ENCODE data around the gene PRUNE2. TPM values are rescaled to one million over a fixed set of nuclear protein-coding genes. Genes with fewer than 3 reads are reported as not detected.
"Not testable (repeated sequence)": the region's sequence is repeated elsewhere in the genome, so short reads cannot be mapped to it uniquely, and the experiment has no call there.

The PRUNE2 gene
- total and polyA plus RNA-seq, 8 donors: 1.4 to 19.1 (median 4.6) TPM

DNA sequence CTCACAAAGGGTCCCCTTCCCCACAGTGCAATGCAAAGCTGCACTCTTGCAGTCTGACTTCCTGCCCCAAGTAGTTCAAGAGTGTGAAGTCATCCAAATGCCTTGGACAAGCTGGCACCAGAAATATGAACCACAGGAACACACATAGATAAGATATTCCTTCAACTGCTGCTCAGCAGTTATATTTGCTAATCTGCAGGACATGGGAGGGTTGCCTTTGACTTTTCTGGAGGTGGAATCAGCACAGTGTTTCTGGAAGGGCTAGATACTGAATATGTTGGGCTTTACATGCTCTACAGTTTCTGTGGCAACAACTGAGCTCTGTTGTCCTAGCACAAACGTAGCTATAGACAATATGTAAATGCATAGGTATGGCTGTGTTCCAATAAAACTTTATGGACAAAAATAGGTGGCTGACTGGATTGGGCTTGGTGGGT, 238.4 kb downstream of the PRUNE2 start:
- intact Hi-C loops (cut with DNase I): loop anchor here in 1 of 3 donors (10.0 kb wide), 1 partner anchor 223 kb away; no protein-coding TSS in a partner anchor
- peak in 1 of 4 donors; percentile 22 for ATAC-seq
- no peaks in the 10 kb centered on the region for H3K27me3 ChIP-seq
- H3K36me3 ChIP-seq: no peaks in the 10 kb centered on the region
- H3K27ac ChIP-seq: no peak overlapping the region
- H3K4me3 ChIP-seq: no peak overlapping the region
- WGBS, 2 donors: 34 to 46% methylated on average over 1 of the region's 1 CpG
- H3K9me3 ChIP-seq: no peaks in the 10 kb centered on the region
- H3K4me1 ChIP-seq: no peaks in the 10 kb centered on the region
- no peak for DNase-seq
- no peak for FAIRE-seq
- TF ChIP-seq, protein P1, sequence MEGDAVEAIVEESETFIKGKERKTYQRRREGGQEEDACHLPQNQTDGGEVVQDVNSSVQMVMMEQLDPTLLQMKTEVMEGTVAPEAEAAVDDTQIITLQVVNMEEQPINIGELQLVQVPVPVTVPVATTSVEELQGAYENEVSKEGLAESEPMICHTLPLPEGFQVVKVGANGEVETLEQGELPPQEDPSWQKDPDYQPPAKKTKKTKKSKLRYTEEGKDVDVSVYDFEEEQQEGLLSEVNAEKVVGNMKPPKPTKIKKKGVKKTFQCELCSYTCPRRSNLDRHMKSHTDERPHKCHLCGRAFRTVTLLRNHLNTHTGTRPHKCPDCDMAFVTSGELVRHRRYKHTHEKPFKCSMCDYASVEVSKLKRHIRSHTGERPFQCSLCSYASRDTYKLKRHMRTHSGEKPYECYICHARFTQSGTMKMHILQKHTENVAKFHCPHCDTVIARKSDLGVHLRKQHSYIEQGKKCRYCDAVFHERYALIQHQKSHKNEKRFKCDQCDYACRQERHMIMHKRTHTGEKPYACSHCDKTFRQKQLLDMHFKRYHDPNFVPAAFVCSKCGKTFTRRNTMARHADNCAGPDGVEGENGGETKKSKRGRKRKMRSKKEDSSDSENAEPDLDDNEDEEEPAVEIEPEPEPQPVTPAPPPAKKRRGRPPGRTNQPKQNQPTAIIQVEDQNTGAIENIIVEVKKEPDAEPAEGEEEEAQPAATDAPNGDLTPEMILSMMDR (IDR thresholded peaks at IDR 0.05): no peak

DNA sequence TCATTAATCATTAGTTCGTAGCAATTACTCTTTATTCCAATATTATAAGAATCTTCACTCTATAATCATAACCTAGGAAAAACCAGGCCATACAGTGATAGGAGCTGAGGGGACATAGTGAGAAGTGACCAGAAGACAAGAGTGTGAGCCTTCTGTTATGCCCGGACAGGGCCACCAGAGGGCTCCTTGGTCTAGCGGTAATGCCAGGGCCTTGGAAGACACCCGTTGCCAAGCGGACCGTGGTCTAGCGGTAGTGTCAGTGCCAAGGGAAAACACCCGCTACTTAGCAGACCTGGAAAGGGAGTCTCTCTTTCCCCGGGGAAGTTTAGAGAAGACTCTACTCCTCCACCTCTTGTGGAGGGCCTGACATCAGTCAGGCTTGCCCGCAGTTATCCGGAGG, 239.9 kb downstream of the PRUNE2 start:
- H3K36me3 ChIP-seq, H3K9me3 ChIP-seq, FAIRE-seq, H3K4me3 ChIP-seq, H3K27ac ChIP-seq, ATAC-seq, H3K27me3 ChIP-seq, H3K4me1 ChIP-seq: not testable (repeated sequence)
- WGBS, 2 donors: 69 to 71% methylated on average over 11 of the region's 11 CpGs
- TF ChIP-seq, protein P1 (IDR thresholded peaks at IDR 0.05): peak in 2 of 4 donors; percentile 14 to 23
- peak in 3 of 6 donors; percentile 32 to 49 (median 47) for DNase-seq
- intact Hi-C loops (cut with DNase I): loop anchor here in 1 of 3 donors (10.0 kb wide), 1 partner anchor 221 kb away; no protein-coding TSS in a partner anchor

DNA sequence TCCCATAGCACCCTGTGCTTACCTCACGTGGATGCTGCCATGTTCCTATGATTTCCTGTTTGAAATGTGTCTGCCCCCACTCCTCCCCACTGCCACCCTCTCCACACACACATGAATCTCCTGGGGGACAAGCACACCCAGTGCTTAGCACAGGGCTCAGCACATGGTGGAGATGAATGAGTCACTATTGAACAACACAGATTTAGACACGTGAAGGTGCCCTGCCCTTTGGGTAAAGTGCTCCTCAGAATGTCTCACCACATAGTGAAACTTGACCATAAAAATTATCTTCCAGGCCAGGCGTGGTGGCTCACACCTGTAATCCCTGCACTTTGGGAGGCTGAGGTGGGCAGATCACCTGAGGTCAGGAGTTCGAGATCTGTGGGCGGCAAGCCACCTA, 240.5 kb downstream of the PRUNE2 start:
- FAIRE-seq (no peak), ATAC-seq (no peak), DNase-seq (no peak)
- Histone ChIP-seq H3K27me3 (no peaks in the 10 kb centered on the region), H3K36me3 (no peaks in the 10 kb centered on the region), H3K4me3 (no peak overlapping the region), H3K9me3 (no peaks in the 10 kb centered on the region), H3K4me1 (no peaks in the 10 kb centered on the region), H3K27ac (no peak overlapping the region)
- 69 to 79% methylated on average over 5 of the region's 5 CpGs for WGBS, 2 donors
- intact Hi-C loops (cut with DNase I): loop anchor here in 1 of 3 donors (10.0 kb wide), 1 partner anchor 221 kb away; no protein-coding TSS in a partner anchor
- TF ChIP-seq, protein P1 (IDR thresholded peaks at IDR 0.05): no peak

DNA sequence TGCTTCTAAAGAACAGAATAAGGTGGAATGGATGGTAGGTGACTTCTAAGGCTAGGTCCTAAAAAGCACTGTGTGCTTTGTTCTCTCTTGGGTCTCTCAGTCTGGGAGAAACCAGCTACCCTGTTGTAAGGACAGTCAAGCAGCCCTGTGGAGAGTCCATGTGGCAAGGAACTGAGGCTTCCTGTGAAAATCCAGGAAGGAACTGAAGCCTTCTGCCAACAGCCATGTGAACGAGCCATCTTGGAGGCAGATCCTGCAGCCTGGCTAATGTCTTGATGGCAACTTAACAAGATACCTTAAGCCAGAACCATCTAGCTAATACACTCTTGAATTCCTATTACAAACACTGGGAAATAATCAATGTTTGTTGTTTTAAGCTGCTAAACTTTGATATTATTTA, 241.8 kb downstream of the PRUNE2 start:
- FAIRE-seq (no peak), DNase-seq (no peak), ATAC-seq (no peak)
- TF ChIP-seq, protein P1 (IDR thresholded peaks at IDR 0.05): no peak
- Histone ChIP-seq H3K4me1 (no peaks in the 10 kb centered on the region), H3K4me3 (no peak overlapping the region), H3K27ac (no peak overlapping the region), H3K27me3 (no peaks in the 10 kb centered on the region), H3K36me3 (no peaks in the 10 kb centered on the region), H3K9me3 (no peaks in the 10 kb centered on the region)
- intact Hi-C loops (cut with DNase I): loop anchor here in 1 of 3 donors (10.0 kb wide), 1 partner anchor 219 kb away; no protein-coding TSS in a partner anchor
- 63 to 75% methylated on average over 1 of the region's 1 CpG for WGBS, 2 donors
